ENCODE measurements around the gene HIF3A.

GRCh38 chr19:46317339-46317738 lies 20.5 kb downstream of the HIF3A start:
- no peak for TF ChIP-seq CTCF (conservative IDR thresholded peaks at IDR 0.05; ENCODE audit: low read depth, low read length)
- no peak for TF ChIP-seq EZH2 (IDR thresholded peaks at IDR 0.05; ENCODE audit: borderline replicate concordance, low read depth, low read length, poor library complexity, severe bottlenecking)
